Transverse colon (tissue), 4 donors: ENCODE measurements around the gene SKIL. TPM values are rescaled to one million over a fixed set of nuclear protein-coding genes. Genes with fewer than 3 reads are reported as not detected.

ENCODE experiments used
- DNase-seq: peaks from one replicate; pipeline ENCODE4 v3.0.0-alpha.2; 2019
- H3K27ac ChIP-seq, 4 donors: fragments of 200-600 bp; sonication (generic); 2 replicates each; pipeline ENCODE4 v1.5.1; 2016 to 2018; ENCODE audit warnings: inconsistent platforms in 4 of 4
- H3K27me3 ChIP-seq: fragments of 200-600 bp; sonication (generic); 2 replicates; pipeline ENCODE4 v1.5.1; 2017; ENCODE audit warnings: inconsistent platforms
- H3K36me3 ChIP-seq, 4 donors: fragments of 200-600 bp; sonication (generic); 2 replicates each; pipeline ENCODE4 v1.5.1; 2017 to 2019; ENCODE audit warnings: inconsistent platforms in 4 of 4
- H3K4me1 ChIP-seq, 4 donors: fragments of 200-600 bp; sonication (generic); 2 replicates each; pipeline ENCODE4 v1.5.1; 2017 to 2020; ENCODE audit warnings: inconsistent platforms in 4 of 4
- H3K4me3 ChIP-seq, 4 donors: fragments of 200-600 bp; sonication (generic); 1 replicate in 1 of 4; 2 replicates in 3 of 4; pipeline versions ENCODE4 v1.5.1 to v1.6.1; 2017 to 2019; ENCODE audit warnings: inconsistent platforms in 4 of 4
- H3K9me3 ChIP-seq, 2 donors: fragments of 200-600 bp; sonication (generic); 2 replicates each; pipeline ENCODE4 v1.5.1; 2017 to 2019; ENCODE audit warnings: inconsistent platforms in 2 of 2
- EP300 ChIP-seq: sonication (generic); formaldehyde crosslinking; IDR thresholded peaks from one replicate; pipeline ENCODE4 v1.6.1; 2017; ENCODE audit warnings: antibody characterized with exemption, low read depth
- POLR2A ChIP-seq: fragments of 450-650 bp; IDR thresholded peaks from one replicate; pipeline ENCODE4 v1.6.1; 2016; ENCODE audit warnings: antibody characterized with exemption, mild to moderate bottlenecking, moderate library complexity
- POLR2AphosphoS5 ChIP-seq, 3 donors: sonication (generic); formaldehyde crosslinking; IDR thresholded peaks; one replicate each; pipeline ENCODE4 v1.6.1; 2016; ENCODE audit warnings: antibody characterized with exemption in 3 of 3
- WGBS, 2 donors: methylation state at CpG; one replicate each; pipeline ENCODE4 v1.1.5; 2018; ENCODE audit warnings: low coverage in 1 of 2; 5-methylcytosine and 5-hydroxymethylcytosine counted together
- in situ Hi-C, 4 donors: fragments of 200-750 bp; cut with MboI; loops; one replicate each; pipeline versions ENCODE4 v1.15.0 to v1.15.1; 2017; ENCODE audit warnings: low sequenced_read_pairs in 3 of 4, low pct_ligation_motif_present in 1 of 4, low pct_unique_long_range_greater_than_20kb in 1 of 4
- intact Hi-C: fragments of 100-400 bp; cut with DNase I; formaldehyde crosslinking; loops from one replicate; pipeline ENCODE4 v1.15.1; 2023; ENCODE audit warnings: low total_unique reads
- total RNA-seq, 4 donors: library from RNA; depleted of rRNA; stranded (reverse); fragments of >200 nt; gene quantifications; one replicate each; pipeline ENCODE4 v1.1.0, GENCODE V29; 2016
- TF ChIP-seq, protein P1 (sequence below), 5 experiments: fragments of 200-600 bp in 3 of 5; fragments of 450-650 bp in 2 of 5; sonication (generic) in 3 of 5; IDR thresholded peaks; 1 replicate in 2 of 5; 2 replicates in 3 of 5; pipeline ENCODE4 v1.5.1; 2016 to 2017; ENCODE audit warnings: antibody characterized with exemption in 5 of 5, inconsistent platforms in 3 of 5, mild to moderate bottlenecking in 2 of 5, moderate library complexity in 1 of 5

Gene SKIL
- total RNA-seq, 4 donors from 2014 or later, result 27.0 to 78.4 (median 43.1) TPM

- peaks cover 0 to 61% (median 7%) of the 10 kb centered on the region in 4 donors for H3K36me3 ChIP-seq
- TF ChIP-seq POLR2A, result no peak
- no peak for TF ChIP-seq POLR2AphosphoS5 (IDR thresholded peaks at IDR 0.05)
- no peak for TF ChIP-seq EP300
- TF ChIP-seq, protein P1, sequence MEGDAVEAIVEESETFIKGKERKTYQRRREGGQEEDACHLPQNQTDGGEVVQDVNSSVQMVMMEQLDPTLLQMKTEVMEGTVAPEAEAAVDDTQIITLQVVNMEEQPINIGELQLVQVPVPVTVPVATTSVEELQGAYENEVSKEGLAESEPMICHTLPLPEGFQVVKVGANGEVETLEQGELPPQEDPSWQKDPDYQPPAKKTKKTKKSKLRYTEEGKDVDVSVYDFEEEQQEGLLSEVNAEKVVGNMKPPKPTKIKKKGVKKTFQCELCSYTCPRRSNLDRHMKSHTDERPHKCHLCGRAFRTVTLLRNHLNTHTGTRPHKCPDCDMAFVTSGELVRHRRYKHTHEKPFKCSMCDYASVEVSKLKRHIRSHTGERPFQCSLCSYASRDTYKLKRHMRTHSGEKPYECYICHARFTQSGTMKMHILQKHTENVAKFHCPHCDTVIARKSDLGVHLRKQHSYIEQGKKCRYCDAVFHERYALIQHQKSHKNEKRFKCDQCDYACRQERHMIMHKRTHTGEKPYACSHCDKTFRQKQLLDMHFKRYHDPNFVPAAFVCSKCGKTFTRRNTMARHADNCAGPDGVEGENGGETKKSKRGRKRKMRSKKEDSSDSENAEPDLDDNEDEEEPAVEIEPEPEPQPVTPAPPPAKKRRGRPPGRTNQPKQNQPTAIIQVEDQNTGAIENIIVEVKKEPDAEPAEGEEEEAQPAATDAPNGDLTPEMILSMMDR (IDR thresholded peaks at IDR 0.05), result no peak
- H3K9me3 ChIP-seq, result no peaks in the 10 kb centered on the region
- intact Hi-C loops, result no loop called here
- no peak overlapping the region for H3K27ac ChIP-seq
- no peak for DNase-seq
- in situ Hi-C loops, result no loop called here
- no peaks in the 10 kb centered on the region for H3K27me3 ChIP-seq
- no peaks in the 10 kb centered on the region for H3K4me1 ChIP-seq
- H3K4me3 ChIP-seq, result no peak overlapping the region
Observed at GRCh38 chr3:170387950-170388349, 30.4 kb downstream of the SKIL start.

GRCh38 chr3:170391108-170391507 is 33.6 kb downstream of the SKIL start:
- DNase-seq, result no peak
- 76 to 86% methylated on average over 3 to 4 of the region's 4 CpGs for WGBS, 2 donors

DNA sequence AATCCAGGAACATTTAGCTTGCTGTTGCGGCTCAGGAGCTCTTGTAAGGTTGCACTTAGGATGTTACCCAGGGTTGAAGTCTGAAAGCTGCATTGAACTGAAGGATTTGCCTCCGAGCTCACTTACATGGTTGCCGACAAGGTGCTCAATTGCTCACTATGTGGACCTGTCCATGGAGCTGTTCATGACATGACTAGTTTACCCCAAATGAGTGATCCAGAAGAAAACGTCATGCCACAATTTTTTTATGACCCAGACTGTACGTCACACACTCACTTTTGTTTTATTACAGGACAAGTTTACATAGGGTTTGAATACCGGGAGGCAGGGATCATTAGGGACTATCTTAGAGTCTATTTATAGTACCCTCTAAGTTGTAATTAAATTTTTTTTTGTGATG is 40.2 kb downstream of the SKIL start:
- no peak for DNase-seq
- WGBS, 2 donors, result 76 to 82% methylated on average over 5 to 6 of the region's 6 CpGs
- intact Hi-C loops, result no loop called here
- H3K36me3 ChIP-seq, result no peaks in the 10 kb centered on the region
- TF ChIP-seq, protein P1 (IDR thresholded peaks at IDR 0.05), result no peak
- TF ChIP-seq EP300 (no peak), POLR2AphosphoS5 (IDR thresholded peaks at IDR 0.05) (no peak), POLR2A (no peak)
- in situ Hi-C loops, result no loop called here
- no peaks in the 10 kb centered on the region for H3K4me1 ChIP-seq
- H3K9me3 ChIP-seq, result no peaks in the 10 kb centered on the region
- H3K27ac ChIP-seq, result no peak overlapping the region
- no peak overlapping the region for H3K4me3 ChIP-seq
- H3K27me3 ChIP-seq, result no peaks in the 10 kb centered on the region

More at GRCh38 chr3:170391108-170391507, 33.6 kb downstream of the SKIL start:
- H3K4me3 ChIP-seq, result no peak overlapping the region
- no peaks in the 10 kb centered on the region for H3K9me3 ChIP-seq
- in situ Hi-C loops, result no loop called here
- intact Hi-C loops, result no loop called here
- H3K27ac ChIP-seq, result no peak overlapping the region
- TF ChIP-seq POLR2AphosphoS5 (IDR thresholded peaks at IDR 0.05) (no peak), EP300 (no peak), POLR2A (no peak)
- TF ChIP-seq, protein P1 (IDR thresholded peaks at IDR 0.05), result no peak
- H3K4me1 ChIP-seq, result no peaks in the 10 kb centered on the region
- no peaks in the 10 kb centered on the region for H3K27me3 ChIP-seq
- peaks cover 0 to 44% (median 5%) of the 10 kb centered on the region in 4 donors for H3K36me3 ChIP-seq

GRCh38 chr3:170405101-170405500 is 47.6 kb downstream of the SKIL start:
- intact Hi-C loops, result no loop called here
- in situ Hi-C loops, result loop anchor here (10.0 to 25.0 kb wide), 4 partner anchors 90 to 407 kb away; no protein-coding TSS in a partner anchor
- Histone ChIP-seq H3K9me3 (no peaks in the 10 kb centered on the region), H3K27me3 (no peaks in the 10 kb centered on the region), H3K36me3 (no peaks in the 10 kb centered on the region), H3K27ac (no peak overlapping the region), H3K4me3 (no peak overlapping the region), H3K4me1 (no peaks in the 10 kb centered on the region)
- DNase-seq, result no peak
- TF ChIP-seq POLR2A (no peak), POLR2AphosphoS5 (IDR thresholded peaks at IDR 0.05) (no peak), EP300 (no peak)
- TF ChIP-seq, protein P1 (IDR thresholded peaks at IDR 0.05), result no peak
